Panc1 (cell line): ENCODE results near the gene HEPACAM2.

Experiments used
- CTCF ChIP-seq: fragments of 450-650 bp; IDR thresholded peaks from 2 replicates; pipeline ENCODE4 v1.5.1; 2017; ENCODE audit warnings: mild to moderate bottlenecking
- POLR2AphosphoS5 ChIP-seq: IDR thresholded peaks from 2 replicates; pipeline ENCODE4 v1.6.1; 2012; ENCODE audit warnings: mild to moderate bottlenecking, low read depth, low read length, moderate library complexity
- REST ChIP-seq, 2 experiments: IDR thresholded peaks; 2 replicates each; pipeline ENCODE4 v1.6.1; 2011 to 2012; ENCODE audit warnings: low read depth in 2 of 2, control low read depth in 1 of 2, low read length in 1 of 2, mild to moderate bottlenecking in 1 of 2, moderate library complexity in 1 of 2; ENCODE audit not compliant: insufficient read depth in 1 of 2
- SIN3A ChIP-seq: IDR thresholded peaks from 2 replicates; pipeline ENCODE4 v1.6.1; 2012; ENCODE audit warnings: low read depth, mild to moderate bottlenecking, low read length, moderate library complexity, borderline replicate concordance; ENCODE audit not compliant: insufficient read depth
- TCF7L2 ChIP-seq: IDR thresholded peaks from 2 replicates; pipeline ENCODE4 v1.6.1; 2011; ENCODE audit warnings: mild to moderate bottlenecking, low read depth, low read length, inconsistent platforms

GRCh38 chr7:93196336-93196735 lies 29.9 kb downstream of the HEPACAM2 start:
- TF ChIP-seq CTCF = no peak
- no peak for TF ChIP-seq POLR2AphosphoS5
- no peak for TF ChIP-seq SIN3A
- no peak for TF ChIP-seq REST (IDR thresholded peaks at IDR 0.05; ENCODE audit: insufficient read depth in 1 of 2, low read depth in 2 of 2, low read length in 1 of 2)
- no peak for TF ChIP-seq TCF7L2
